Activated CD4-positive, alpha-beta memory T cell treated with anti-CD3 and anti-CD28 coated beads, Interleukin-2, amount 10 ng/mL, durations not matched to agents 7 days and 5 days (primary cell): Measurements from ENCODE around the gene BRINP3. TPM values are rescaled to one million over a fixed set of nuclear protein-coding genes. Genes with fewer than 3 reads are reported as not detected.
"Not testable (repeated sequence)": the region's sequence is repeated elsewhere in the genome, so short reads cannot be mapped to it uniquely, and the experiment has no call there.

Source experiments
- CTCF ChIA-PET: fragments of 350-600 bp; sonication (Branson Sonifier 250); formaldehyde crosslinking; loops from one replicate; lab custom pipeline; 2021; ENCODE audit warnings: antibody characterized with exemption, inconsistent platforms; lab: Charles Lee
- POLR2A ChIA-PET: fragments of 350-600 bp; sonication (Branson Sonifier 250); formaldehyde crosslinking; loops from one replicate; lab custom pipeline; 2021; ENCODE audit warnings: antibody characterized with exemption; lab: Charles Lee
- DNase-seq: peaks from one replicate; pipeline ENCODE4 v3.0.0-alpha.2; 2020
- H3K27ac Mint-ChIP-seq: one replicate; pipeline ENCODE4 v1.8.0; 2021; ENCODE audit warnings: mild to moderate bottlenecking, mixed read lengths
- H3K27me3 Mint-ChIP-seq: one replicate; pipeline ENCODE4 v1.8.0; 2021; ENCODE audit warnings: mixed read lengths
- H3K36me3 Mint-ChIP-seq: one replicate; pipeline ENCODE4 v1.8.0; 2021; ENCODE audit warnings: low read depth, mixed read lengths
- H3K4me1 Mint-ChIP-seq: one replicate; pipeline ENCODE4 v1.8.0; 2021; ENCODE audit warnings: mixed read lengths
- H3K4me3 Mint-ChIP-seq: one replicate; pipeline ENCODE4 v1.8.0; 2021; ENCODE audit warnings: mild to moderate bottlenecking, mixed read lengths
- H3K9me3 Mint-ChIP-seq: one replicate; pipeline ENCODE4 v1.8.0; 2021; ENCODE audit warnings: mixed read lengths
- total RNA-seq, 2 experiments: library from RNA; stranded (reverse); gene quantifications; one replicate each; pipeline ENCODE4 v1.2.3, GENCODE V29; 2021

The BRINP3 gene
- total RNA-seq, 2 experiments from 2014 or later = not detected

- Mint-ChIP-seq H3K4me1 (no peaks in the 10 kb centered on the region), H3K27ac (no peak overlapping the region), H3K4me3 (no peak overlapping the region)
These were observed 330.0 kb downstream of the BRINP3 start for GRCh38 chr1:190147616-190148015.

DNA sequence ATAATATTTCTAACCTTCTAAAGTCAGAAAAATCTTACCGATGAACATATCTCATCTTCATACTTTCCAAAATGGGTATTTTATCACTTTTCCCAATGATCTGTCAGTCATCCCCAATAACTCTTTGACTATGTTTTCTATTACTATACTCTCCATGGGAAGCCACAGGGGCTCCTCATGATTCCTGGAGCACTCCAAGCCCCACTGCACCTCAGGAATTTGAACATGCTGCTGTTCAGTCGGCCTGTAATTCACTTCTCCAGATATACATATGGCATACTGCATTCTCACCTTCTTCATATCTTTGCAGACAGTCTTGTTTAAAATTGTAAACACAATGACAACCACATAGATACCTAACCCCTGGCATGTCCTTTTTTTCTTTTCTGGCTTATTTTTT is 333.0 kb downstream of the BRINP3 start:
- no peaks in the 10 kb centered on the region for H3K27me3 Mint-ChIP-seq
- no peaks in the 10 kb centered on the region for H3K4me1 Mint-ChIP-seq
- no peak overlapping the region for H3K27ac Mint-ChIP-seq
- POLR2A ChIA-PET = no interaction called here
- no peak overlapping the region for H3K4me3 Mint-ChIP-seq
- H3K36me3 Mint-ChIP-seq = no peaks in the 10 kb centered on the region
- H3K9me3 Mint-ChIP-seq = peaks cover 4% of the 10 kb centered on the region
- DNase-seq = no peak
- CTCF ChIA-PET = no interaction called here

More at GRCh38 chr1:190147616-190148015, 330.0 kb downstream of the BRINP3 start:
- ChIA-PET CTCF (no interaction called here), POLR2A (no interaction called here)
- no peaks in the 10 kb centered on the region for H3K27me3 Mint-ChIP-seq
- peaks cover 5% of the 10 kb centered on the region for H3K9me3 Mint-ChIP-seq
- DNase-seq = no peak
- H3K36me3 Mint-ChIP-seq = no peaks in the 10 kb centered on the region

DNA sequence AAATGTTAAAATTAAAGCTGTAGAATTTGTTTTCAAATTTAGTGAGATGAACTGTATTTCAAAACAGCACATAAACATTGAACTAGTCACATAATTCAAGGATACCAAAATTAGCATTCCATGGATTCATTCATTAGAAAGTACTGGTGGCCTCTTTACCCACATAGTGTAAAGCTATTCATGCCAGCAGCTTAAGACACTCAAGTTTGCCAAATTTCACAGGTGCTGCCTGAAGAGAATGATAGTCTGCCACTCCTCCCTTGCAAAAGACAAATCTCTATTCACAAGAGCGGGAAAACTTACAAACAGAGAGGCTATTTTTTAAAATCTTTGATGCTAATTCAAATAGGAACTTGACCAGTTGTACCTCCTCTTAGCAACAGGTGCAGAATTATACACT is 337.0 kb downstream of the BRINP3 start:
- Mint-ChIP-seq H3K36me3 (no peaks in the 10 kb centered on the region), H3K27me3 (no peaks in the 10 kb centered on the region), H3K27ac (no peak overlapping the region), H3K9me3 (peaks cover 12% of the 10 kb centered on the region), H3K4me3 (no peak overlapping the region), H3K4me1 (no peaks in the 10 kb centered on the region)
- no peak for DNase-seq
- ChIA-PET POLR2A (no interaction called here), CTCF (no interaction called here)

DNA sequence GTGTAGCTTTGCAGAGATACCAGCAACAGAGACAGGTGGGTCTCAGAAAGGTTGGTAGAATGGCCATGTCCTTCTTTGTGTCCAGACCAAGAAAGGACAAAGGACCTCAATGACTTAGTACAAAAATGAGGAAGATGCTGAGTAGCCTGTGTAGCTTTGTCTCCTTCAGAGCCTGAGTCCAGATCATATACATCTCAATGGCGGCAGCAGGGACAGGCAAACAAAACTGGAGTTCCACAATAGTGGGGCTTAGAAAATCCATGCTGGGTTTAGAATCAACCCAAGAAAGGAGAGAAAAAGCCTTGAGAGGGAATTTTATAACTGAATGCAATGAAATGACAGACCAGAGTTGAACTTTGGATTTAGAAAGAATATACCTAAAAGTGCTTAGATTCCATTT is 339.0 kb downstream of the BRINP3 start:
- no peaks in the 10 kb centered on the region for H3K27me3 Mint-ChIP-seq
- CTCF ChIA-PET = no interaction called here

GRCh38 chr1:190138266-190138665 is 339.4 kb downstream of the BRINP3 start:
- Mint-ChIP-seq H3K4me3 (no peak overlapping the region), H3K36me3 (no peaks in the 10 kb centered on the region), H3K4me1 (no peaks in the 10 kb centered on the region), H3K27ac (no peak overlapping the region), H3K27me3 (no peaks in the 10 kb centered on the region), H3K9me3 (peaks cover 11% of the 10 kb centered on the region)
- POLR2A ChIA-PET = no interaction called here
- DNase-seq = no peak
- CTCF ChIA-PET = no interaction called here

More for the DNA sequence above, 339.0 kb downstream of the BRINP3 start:
- no peak overlapping the region for H3K4me3 Mint-ChIP-seq
- no peaks in the 10 kb centered on the region for H3K4me1 Mint-ChIP-seq
- H3K36me3 Mint-ChIP-seq = no peaks in the 10 kb centered on the region
- POLR2A ChIA-PET = no interaction called here
- no peak overlapping the region for H3K27ac Mint-ChIP-seq
- H3K9me3 Mint-ChIP-seq = peaks cover 12% of the 10 kb centered on the region
- DNase-seq = no peak

DNA sequence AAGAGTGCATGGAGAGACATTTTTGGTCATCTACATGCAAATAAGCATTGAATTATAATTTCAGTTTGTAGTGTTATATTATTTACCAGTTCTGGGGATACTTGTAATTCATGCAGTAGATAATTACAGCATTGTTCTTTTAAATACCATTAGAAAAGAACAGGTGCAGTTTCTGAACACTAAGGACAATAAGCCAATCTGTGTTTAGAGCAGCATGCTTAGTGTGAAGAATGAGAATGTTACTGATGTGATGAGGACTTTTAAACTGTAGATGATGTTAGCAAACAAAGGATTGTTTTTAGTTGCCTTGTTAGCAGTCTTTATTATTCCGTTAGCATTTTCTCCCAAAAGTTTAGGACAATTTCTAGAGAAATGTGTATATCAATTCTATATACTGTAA is 348.3 kb downstream of the BRINP3 start:
- Mint-ChIP-seq H3K27ac (no peak overlapping the region), H3K4me3 (no peak overlapping the region), H3K4me1 (no peaks in the 10 kb centered on the region), H3K27me3 (no peaks in the 10 kb centered on the region), H3K36me3 (no peaks in the 10 kb centered on the region), H3K9me3 (peaks cover 7% of the 10 kb centered on the region)
- no peak for DNase-seq
- POLR2A ChIA-PET = no interaction called here
- CTCF ChIA-PET = no interaction called here

DNA sequence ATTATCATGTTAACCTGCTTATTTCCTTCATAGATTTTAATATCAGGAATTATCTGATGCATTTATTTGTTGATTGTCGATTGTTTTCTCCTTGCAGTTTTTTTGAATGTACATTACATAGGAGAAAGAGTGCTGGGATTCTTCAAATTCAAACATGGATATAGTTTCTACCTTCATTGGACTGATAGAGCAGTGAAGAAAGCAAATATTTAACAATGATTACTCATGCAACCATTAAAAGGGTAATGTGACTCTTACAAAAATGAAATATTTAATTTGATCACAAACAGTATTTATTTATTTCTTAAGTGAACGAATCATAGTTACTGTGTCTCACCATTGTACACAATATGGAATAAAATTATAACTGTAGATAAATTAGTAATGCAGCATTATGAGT is 350.9 kb downstream of the BRINP3 start:
- POLR2A ChIA-PET = no interaction called here
- no peak overlapping the region for H3K27ac Mint-ChIP-seq
- no peaks in the 10 kb centered on the region for H3K36me3 Mint-ChIP-seq
- H3K27me3 Mint-ChIP-seq = no peaks in the 10 kb centered on the region
- H3K4me1 Mint-ChIP-seq = no peaks in the 10 kb centered on the region
- CTCF ChIA-PET = no interaction called here
- peaks cover 7% of the 10 kb centered on the region for H3K9me3 Mint-ChIP-seq
- H3K4me3 Mint-ChIP-seq = no peak overlapping the region
- no peak for DNase-seq

GRCh38 chr1:190124068-190124467 is 353.6 kb downstream of the BRINP3 start:
- POLR2A ChIA-PET = no interaction called here
- Mint-ChIP-seq H3K4me3 (no peak overlapping the region), H3K9me3 (peaks cover 2% of the 10 kb centered on the region), H3K27ac (no peak overlapping the region), H3K36me3 (no peaks in the 10 kb centered on the region), H3K27me3 (no peaks in the 10 kb centered on the region), H3K4me1 (no peaks in the 10 kb centered on the region)
- DNase-seq = no peak
- CTCF ChIA-PET = no interaction called here

DNA sequence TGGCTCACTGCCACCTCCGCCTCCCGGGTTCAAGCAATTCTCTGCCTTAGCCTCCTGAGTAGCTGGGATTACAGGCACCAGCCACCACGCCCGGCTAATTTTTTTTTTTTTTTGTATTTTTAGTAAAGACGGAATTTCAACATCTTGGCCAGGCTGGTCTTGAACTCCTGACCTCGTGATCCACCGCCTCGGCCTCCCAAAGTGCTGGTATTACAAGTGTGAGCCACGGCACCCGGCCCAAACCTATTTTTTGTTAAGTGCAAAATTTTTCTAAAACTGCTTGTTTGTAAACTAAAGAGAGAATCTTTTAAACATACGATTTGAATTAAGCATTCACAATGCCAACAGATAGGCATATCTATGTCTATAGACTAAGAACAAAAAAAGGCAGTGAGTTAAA is 357.1 kb downstream of the BRINP3 start:
- POLR2A ChIA-PET, CTCF ChIA-PET, H3K27ac Mint-ChIP-seq, H3K36me3 Mint-ChIP-seq, H3K4me3 Mint-ChIP-seq, DNase-seq, H3K4me1 Mint-ChIP-seq, H3K9me3 Mint-ChIP-seq, H3K27me3 Mint-ChIP-seq: not testable (repeated sequence)

DNA sequence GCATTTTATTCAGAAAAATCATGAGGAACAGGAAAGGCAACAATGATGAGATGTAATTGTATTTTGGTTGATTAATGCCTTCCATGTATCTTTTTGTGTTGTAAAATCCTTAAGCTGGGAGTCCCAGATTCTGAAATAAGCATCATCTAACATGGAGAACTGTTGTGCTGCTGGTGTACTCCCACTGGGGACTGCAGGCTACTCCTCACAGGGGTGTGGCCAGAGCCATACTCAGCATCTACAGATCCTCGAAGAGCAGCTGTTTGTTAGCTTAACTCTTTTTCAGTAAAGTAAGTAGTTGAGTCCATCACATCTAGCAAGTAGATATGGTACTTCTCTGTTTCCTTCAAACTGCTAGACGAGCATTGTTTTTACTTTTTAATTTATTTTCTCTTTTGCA is 358.0 kb downstream of the BRINP3 start:
- Mint-ChIP-seq H3K27me3 (no peaks in the 10 kb centered on the region), H3K9me3 (no peaks in the 10 kb centered on the region), H3K4me1 (no peaks in the 10 kb centered on the region), H3K4me3 (no peak overlapping the region), H3K27ac (no peak overlapping the region), H3K36me3 (no peaks in the 10 kb centered on the region)
- CTCF ChIA-PET = no interaction called here
- POLR2A ChIA-PET = no interaction called here
- no peak for DNase-seq

DNA sequence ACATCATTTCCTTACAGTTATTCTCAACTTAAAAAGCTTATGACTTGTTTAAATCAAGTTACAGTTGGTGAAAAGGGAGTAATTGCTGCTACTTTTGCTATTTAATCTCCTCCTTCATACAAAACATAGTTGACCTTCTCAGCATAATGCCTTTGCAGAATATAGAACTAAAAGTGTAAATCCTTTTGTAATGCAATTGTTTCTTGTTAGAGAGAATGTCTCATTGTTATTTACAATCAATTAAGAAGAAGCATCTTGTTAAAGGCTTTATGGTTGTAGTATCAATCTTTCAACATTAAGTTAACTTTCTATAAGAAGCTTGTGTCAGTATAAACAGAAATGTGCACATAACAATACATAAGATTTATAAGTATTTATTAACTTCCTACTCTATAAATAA is 360.7 kb downstream of the BRINP3 start:
- POLR2A ChIA-PET = no interaction called here
- Mint-ChIP-seq H3K27ac (no peak overlapping the region), H3K9me3 (no peaks in the 10 kb centered on the region), H3K4me3 (no peak overlapping the region), H3K36me3 (no peaks in the 10 kb centered on the region), H3K4me1 (no peaks in the 10 kb centered on the region), H3K27me3 (no peaks in the 10 kb centered on the region)
- CTCF ChIA-PET = no interaction called here
- DNase-seq = no peak

- peaks cover 2% of the 10 kb centered on the region for H3K9me3 Mint-ChIP-seq
- H3K27ac Mint-ChIP-seq = no peak overlapping the region
- no peak for DNase-seq
- no peaks in the 10 kb centered on the region for H3K36me3 Mint-ChIP-seq
- no peak overlapping the region for H3K4me3 Mint-ChIP-seq
- ChIA-PET CTCF (no interaction called here), POLR2A (no interaction called here)
- no peaks in the 10 kb centered on the region for H3K4me1 Mint-ChIP-seq
- no peaks in the 10 kb centered on the region for H3K27me3 Mint-ChIP-seq
These were observed 372.7 kb downstream of the BRINP3 start for GRCh38 chr1:190104961-190105360.

- CTCF ChIA-PET = no interaction called here
- H3K9me3 Mint-ChIP-seq = peaks cover 6% of the 10 kb centered on the region
- H3K27me3 Mint-ChIP-seq = no peaks in the 10 kb centered on the region
- POLR2A ChIA-PET = no interaction called here
- no peak for DNase-seq
- H3K4me3 Mint-ChIP-seq = no peak overlapping the region
- H3K36me3 Mint-ChIP-seq = no peaks in the 10 kb centered on the region
- H3K4me1 Mint-ChIP-seq = no peaks in the 10 kb centered on the region
- H3K27ac Mint-ChIP-seq = no peak overlapping the region
These were observed 374.8 kb downstream of the BRINP3 start for GRCh38 chr1:190102757-190103326.

- Mint-ChIP-seq H3K4me3 (no peak overlapping the region), H3K36me3 (no peaks in the 10 kb centered on the region), H3K27me3 (no peaks in the 10 kb centered on the region), H3K9me3 (peaks cover 6% of the 10 kb centered on the region), H3K27ac (no peak overlapping the region), H3K4me1 (no peaks in the 10 kb centered on the region)
- POLR2A ChIA-PET = no interaction called here
- CTCF ChIA-PET = no interaction called here
- no peak for DNase-seq
These were observed 375.9 kb downstream of the BRINP3 start for GRCh38 chr1:190101756-190102155.
